ENCODE results near the gene BAG3.

The BAG3 gene

DNA sequence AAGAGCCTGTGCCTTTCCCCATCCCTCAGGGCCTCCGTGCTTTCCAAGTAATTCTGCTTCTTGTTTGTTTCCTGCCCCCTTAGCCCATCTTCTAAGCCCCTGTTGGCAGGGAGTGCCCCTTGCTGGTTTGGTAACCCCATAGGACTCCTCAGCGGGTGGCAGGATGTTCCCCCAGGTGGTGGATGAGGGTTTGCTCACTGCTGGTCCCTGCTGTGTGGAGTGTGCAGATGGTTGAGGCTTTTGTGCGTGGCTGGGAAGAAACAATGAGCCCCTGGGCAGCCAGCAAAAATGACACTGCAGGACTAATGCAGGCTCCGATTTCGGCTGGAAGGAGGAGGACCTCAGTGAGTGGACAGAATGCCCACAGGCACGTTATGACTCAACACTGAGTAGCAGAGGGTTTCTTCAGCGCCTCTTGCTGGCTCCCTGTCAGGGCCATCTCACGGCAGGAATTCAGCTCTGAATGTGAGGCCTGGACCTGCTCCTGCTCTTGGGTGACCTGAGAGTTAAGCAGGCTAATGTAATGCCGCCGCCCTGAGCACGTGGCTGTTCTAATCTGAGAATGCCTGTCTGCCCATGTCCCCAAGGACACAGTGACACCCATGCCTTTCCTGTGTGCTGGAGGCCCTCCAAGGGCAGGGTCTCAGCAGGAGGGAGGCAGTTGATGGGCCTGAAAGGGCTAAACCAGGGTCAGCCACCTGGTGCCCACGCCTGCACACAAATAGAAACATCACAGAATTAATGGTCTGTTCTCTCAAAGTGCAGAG, 16.6 kb downstream of the BAG3 start:
- DNase-seq = peak; percentile 49

DNA sequence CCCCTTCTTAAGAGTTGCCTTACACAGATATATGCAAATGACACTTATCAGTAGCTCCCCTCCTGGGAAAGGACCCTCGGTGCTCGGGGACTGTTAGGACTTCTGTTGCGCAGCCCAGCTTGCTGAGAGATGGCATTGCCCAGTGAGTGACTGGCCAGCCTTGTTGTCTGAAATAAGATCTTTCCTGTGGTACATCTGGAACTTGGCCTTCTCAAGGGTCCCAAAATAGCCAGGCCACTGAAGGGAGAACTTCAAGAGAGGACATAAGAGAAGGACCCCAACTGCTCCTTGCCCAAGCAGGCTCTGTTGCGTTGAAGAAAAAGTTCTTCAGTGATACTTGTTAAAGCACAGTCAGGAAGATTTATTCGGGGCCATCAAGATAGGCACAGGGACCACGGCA, 17.3 kb downstream of the BAG3 start:
- no peak for DNase-seq

GRCh38 chr10:119669331-119669730, 18.2 kb downstream of the BAG3 start:
- peak; percentile 28 for DNase-seq

DNA sequence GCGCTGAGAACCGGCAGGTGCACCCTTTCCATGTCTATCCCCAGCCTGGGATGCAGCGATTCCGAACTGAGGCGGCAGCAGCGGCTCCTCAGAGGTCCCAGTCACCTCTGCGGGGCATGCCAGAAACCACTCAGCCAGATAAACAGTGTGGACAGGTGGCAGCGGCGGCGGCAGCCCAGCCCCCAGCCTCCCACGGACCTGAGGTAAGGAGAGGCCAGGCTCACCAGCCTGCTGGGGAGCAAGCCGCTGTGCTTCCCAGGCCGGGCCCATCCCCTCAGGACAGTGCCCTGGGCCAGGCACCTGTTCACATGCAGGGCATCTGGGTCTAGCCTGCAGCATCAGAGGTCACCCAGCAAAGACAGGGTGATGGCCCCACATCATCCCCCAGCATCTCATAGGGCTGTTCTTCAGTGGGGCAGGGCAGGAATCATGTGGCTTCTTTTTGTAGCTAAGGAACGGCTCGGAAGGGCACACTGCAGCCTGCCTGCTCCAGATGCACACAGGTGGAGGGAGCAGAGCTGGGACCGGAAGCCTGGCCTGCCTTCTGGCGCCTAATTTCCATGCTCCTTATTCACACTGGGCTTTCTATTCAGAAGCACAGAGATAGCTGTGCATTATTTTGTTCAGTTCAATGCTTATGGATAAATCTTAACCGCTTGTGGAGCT, 18.9 kb downstream of the BAG3 start:
- DNase-seq = peak; percentile 36

- DNase-seq = no peak
Observed at GRCh38 chr10:119670717-119671116, 19.5 kb downstream of the BAG3 start.

DNA sequence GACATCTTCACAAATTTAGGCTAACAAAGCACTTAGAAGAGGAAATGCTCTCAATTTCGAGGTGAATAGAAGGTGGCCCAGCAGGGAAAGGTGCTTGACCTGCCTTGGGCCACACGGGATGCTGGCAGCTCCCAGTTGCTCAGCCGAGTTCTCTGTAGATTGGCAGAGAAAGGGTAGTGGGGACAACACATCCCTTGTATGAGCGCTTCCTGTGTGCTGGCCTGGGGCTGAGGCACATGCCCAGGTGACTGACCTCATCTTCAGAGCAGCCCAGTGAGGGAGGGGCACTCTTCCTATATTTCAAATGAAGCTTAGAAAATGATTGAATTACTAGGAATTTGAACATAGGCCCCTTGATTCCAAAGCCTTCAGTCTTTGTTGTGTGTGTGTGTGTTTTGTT, 20.2 kb downstream of the BAG3 start:
- DNase-seq = no peak

GRCh38 chr10:119672291-119672690, 21.1 kb downstream of the BAG3 start:
- DNase-seq = no peak

DNA sequence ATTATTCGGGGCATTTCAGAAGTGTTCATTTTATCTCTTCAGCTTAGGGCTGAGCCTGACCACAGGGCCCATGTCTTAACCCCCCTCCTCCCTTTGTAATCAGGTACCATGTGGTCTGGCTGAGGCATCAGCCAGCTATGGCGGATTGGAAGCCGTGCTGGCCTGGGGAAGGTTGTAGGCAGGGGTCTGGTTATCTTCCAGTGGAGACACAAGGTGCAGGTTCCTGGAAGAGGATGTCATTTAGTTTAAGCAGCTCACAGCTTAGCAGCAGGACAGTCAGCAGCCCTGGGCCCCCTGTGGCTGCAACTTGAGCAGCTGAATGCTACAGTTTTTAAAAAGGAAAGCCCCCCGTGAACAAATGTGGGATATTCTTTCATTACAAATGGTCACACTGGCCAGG, 22.1 kb downstream of the BAG3 start:
- DNase-seq = no peak

DNA sequence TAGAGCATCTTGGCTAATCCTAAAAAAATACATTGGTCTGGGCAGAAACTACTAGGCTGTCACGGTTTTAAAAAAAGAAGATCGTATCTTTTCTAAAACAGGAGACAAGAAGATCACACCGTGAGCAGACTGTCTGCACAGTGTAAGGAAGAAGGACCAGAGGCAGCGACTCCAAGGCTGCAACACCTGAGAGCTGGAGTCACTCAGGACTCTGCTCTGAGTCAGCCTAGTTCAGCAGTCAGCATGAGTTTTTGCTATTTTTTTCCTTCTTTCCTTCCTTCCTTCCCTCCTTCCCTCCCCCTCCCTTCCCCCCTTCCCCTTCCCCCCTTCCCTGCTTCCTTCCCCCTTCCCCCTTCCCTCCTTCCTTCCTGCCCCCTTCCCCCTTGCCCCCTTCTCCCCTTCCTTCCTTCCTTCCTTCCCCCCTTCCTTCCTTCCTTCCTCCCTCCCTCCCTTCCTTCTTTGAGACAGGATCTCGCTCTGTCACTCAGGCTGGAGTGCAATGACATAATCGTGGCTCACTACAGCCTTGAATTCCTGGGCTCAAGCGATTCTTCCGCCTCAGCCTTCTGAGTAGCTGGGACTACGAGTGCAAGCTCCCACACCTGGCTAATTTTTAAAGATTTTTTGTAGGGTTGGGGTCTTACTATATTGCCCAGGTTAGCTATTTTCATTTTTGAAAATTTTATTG, 24.4 kb downstream of the BAG3 start:
- DNase-seq = no peak

DNA sequence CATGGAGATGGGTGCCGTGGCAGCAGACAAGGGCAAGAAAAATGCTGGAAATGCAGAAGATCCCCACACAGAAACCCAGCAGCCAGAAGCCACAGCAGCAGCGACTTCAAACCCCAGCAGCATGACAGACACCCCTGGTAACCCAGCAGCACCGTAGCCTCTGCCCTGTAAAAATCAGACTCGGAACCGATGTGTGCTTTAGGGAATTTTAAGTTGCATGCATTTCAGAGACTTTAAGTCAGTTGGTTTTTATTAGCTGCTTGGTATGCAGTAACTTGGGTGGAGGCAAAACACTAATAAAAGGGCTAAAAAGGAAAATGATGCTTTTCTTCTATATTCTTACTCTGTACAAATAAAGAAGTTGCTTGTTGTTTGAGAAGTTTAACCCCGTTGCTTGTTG, 25.9 kb downstream of the BAG3 start:
- DNase-seq = no peak

- no peak for DNase-seq
Observed at GRCh38 chr10:119677904-119678755, 26.9 kb downstream of the BAG3 start.

DNA sequence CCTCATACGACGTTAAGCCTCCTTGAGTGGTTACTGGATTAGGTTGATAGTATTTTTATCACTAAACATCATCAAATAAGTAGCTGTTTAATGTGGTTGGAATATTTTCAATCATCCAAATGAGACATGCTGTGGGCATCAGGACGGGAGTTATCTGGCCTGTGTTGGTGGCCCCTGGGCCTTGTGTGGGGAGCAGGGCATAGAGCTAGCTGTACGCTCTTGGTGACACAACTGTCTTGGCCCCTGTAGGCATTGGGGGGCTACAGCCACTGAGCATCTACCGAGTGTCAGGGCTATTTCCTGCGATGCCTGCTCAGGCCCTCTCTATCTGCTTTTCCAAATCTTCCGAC, 28.3 kb downstream of the BAG3 start:
- DNase-seq = no peak

GRCh38 chr10:119680050-119680449, 28.9 kb downstream of the BAG3 start:
- no peak for DNase-seq

- no peak for DNase-seq
Observed at GRCh38 chr10:119680650-119681081, 29.5 kb downstream of the BAG3 start.

DNA sequence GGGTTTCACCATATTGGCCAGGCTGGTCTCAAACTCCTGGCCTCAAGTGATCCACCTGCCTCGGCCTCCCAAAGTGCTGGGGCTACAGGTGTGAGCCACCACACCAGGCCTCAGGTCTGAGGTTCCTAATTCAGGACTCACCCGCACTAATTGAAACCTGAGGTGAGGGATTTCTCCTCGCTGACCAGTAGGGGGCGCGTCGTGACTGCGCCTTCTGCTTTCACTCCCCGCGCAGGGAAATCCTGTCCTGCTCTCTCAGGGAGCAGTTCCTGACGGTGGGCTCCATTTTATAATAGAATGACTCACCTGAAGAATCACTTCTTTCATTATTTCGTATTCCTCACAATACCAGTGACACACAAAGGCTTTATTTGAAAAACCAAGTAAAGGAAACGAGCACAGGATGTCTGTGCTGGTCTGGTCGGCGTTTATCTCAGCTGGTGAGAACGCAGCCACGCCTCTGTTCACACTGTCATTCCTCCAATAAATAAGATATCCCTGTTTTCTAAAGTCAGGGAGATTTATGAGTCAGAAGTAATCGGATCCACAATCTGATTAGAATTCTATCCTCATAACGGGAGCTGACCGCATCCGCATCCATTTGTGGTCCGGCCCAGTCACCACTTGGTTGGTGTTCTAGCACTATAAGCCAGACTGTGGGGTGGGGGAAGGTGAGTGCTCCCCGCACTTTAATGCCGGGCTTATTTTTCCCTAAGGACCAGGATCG, 35.4 kb downstream of the BAG3 start:
- peak; percentile 69 for DNase-seq

GRCh38 chr10:119687192-119688032, 36.2 kb downstream of the BAG3 start:
- no peak for DNase-seq

- DNase-seq = no peak
Observed at GRCh38 chr10:119688033-119688508, 36.9 kb downstream of the BAG3 start.

DNA sequence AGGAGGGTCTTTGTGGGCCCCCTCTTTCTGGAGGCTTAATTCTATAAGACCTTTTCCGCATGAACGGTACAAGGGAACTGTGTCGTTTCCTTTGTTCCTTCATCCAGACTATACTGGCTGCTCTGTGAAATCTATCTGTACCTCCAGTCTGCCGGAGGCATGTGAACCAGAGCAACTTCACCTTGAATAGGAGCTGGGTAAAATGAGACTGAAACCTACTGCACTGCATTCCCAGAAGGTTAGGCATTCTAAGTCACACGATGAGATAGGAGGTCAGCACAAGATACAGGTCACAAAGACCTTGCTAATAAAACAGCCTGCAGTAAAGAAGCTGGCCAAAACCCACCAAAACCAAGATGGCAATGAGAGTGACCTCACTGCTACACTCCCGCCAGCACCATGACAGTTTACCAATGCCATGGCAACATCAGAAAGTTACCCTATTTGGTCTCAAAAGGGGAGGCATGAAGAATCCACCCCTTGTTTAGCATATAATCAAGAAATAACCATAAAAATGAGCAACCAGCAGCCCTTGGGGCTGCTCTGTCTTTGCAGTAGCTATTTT, 37.9 kb downstream of the BAG3 start:
- no peak for DNase-seq

DNA sequence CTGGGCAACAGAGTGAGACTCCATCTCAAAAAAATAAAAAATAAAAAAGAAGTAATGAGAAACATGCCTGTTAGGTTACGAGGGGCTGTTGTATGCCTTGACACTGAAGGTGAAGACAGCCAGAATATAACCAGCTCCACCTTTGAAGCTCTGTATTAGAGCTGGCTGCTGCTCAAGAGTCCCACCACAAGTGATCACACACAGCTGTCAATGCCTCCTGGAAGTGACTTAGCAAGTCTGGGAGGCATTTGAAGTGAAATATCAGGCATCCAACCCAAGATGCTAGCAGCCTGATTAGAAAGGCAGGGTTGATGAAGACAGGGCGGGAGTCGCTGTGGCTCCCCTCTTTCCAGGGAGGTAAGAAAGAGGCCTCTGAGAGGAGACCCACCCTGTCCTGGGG, 40.5 kb downstream of the BAG3 start:
- no peak for DNase-seq

GRCh38 chr10:119693262-119693957, 42.2 kb downstream of the BAG3 start:
- DNase-seq = no peak
